GM21786 (cell line): Measurements from ENCODE around the gene PRLHR.
A peak's percentile ranks its signal among the peaks of the same experiment; 100 is the strongest.

ENCODE experiments used
- ATAC-seq: cut with Tn5 transposase; IDR thresholded peaks from one replicate; pipeline ENCODE4 v1.9.1; 2021; ENCODE audit not compliant: unreplicated experiment

The PRLHR gene

GRCh38 chr10:118587881-118588651 is 7.4 kb downstream of the PRLHR start:
- no peak for ATAC-seq

- no peak for ATAC-seq
Measured at GRCh38 chr10:118586911-118587310, 8.5 kb downstream of the PRLHR start.

- no peak for ATAC-seq
Measured at GRCh38 chr10:118585794-118586193, 9.7 kb downstream of the PRLHR start.

- no peak for ATAC-seq
Measured at GRCh38 chr10:118585234-118585633, 10.2 kb downstream of the PRLHR start.

- ATAC-seq, result no peak
Measured at GRCh38 chr10:118584181-118584954, 11.1 kb downstream of the PRLHR start.

- no peak for ATAC-seq
Measured at GRCh38 chr10:118583611-118584010, 11.8 kb downstream of the PRLHR start.

- ATAC-seq, result no peak
Measured at GRCh38 chr10:118582511-118582910, 12.9 kb downstream of the PRLHR start.

- no peak for ATAC-seq
Measured at GRCh38 chr10:118581340-118581739, 14.1 kb downstream of the PRLHR start.

GRCh38 chr10:118580702-118581101 is 14.7 kb downstream of the PRLHR start:
- no peak for ATAC-seq

- ATAC-seq, result no peak
Measured at GRCh38 chr10:118573512-118573911, 21.9 kb downstream of the PRLHR start.

GRCh38 chr10:118572256-118573041 is 23.0 kb downstream of the PRLHR start:
- ATAC-seq, result no peak

GRCh38 chr10:118571123-118571522 is 24.3 kb downstream of the PRLHR start:
- ATAC-seq, result no peak

GRCh38 chr10:118570591-118570990 is 24.9 kb downstream of the PRLHR start:
- no peak for ATAC-seq

GRCh38 chr10:118569882-118570252 is 25.6 kb downstream of the PRLHR start:
- no peak for ATAC-seq

GRCh38 chr10:118569241-118569881 is 26.1 kb downstream of the PRLHR start:
- ATAC-seq, result no peak

- peak; percentile 53 for ATAC-seq
Measured at GRCh38 chr10:118568327-118568848, 27.1 kb downstream of the PRLHR start.

GRCh38 chr10:118567701-118568248 is 27.7 kb downstream of the PRLHR start:
- no peak for ATAC-seq

- ATAC-seq, result no peak
Measured at GRCh38 chr10:118566911-118567310, 28.5 kb downstream of the PRLHR start.

- ATAC-seq, result no peak
Measured at GRCh38 chr10:118565301-118566075, 30.0 kb downstream of the PRLHR start.

- ATAC-seq, result no peak
Measured at GRCh38 chr10:118564652-118565051, 30.8 kb downstream of the PRLHR start.
